Measurements from ENCODE around the gene PTPRM. TPM values are rescaled to one million over a fixed set of nuclear protein-coding genes. Genes with fewer than 3 reads are reported as not detected.

Gene PTPRM
- total RNA-seq, 1 donor from 2014 or later = 71.3 TPM

GRCh38 chr18:7764405-7764804, 197.3 kb downstream of the PTPRM start:
- Mint-ChIP-seq H3K36me3 (no peaks in the 10 kb centered on the region), H3K27me3 (ENCODE audit: low read depth) (no peaks in the 10 kb centered on the region), H3K27ac (no peak overlapping the region), H3K4me1 (peaks cover 30% of the 10 kb centered on the region), H3K4me3 (no peak overlapping the region), H3K9me3 (no peaks in the 10 kb centered on the region)
- no peak for TF ChIP-seq CTCF (IDR thresholded peaks at IDR 0.05; ENCODE audit: unreplicated experiment)
- DNase-seq (ENCODE audit: low spot score in 2 of 2, unreplicated experiment in 2 of 2) = no peak

GRCh38 chr18:7766346-7766745, 199.2 kb downstream of the PTPRM start:
- H3K9me3 Mint-ChIP-seq = no peaks in the 10 kb centered on the region
- no peaks in the 10 kb centered on the region for H3K27me3 Mint-ChIP-seq (ENCODE audit: low read depth)
- H3K4me1 Mint-ChIP-seq = peaks cover 20% of the 10 kb centered on the region
- H3K36me3 Mint-ChIP-seq = no peaks in the 10 kb centered on the region
- no peak overlapping the region for H3K27ac Mint-ChIP-seq
- no peak for DNase-seq (ENCODE audit: low spot score in 2 of 2, unreplicated experiment in 2 of 2)
- H3K4me3 Mint-ChIP-seq = no peak overlapping the region
- no peak for TF ChIP-seq CTCF (IDR thresholded peaks at IDR 0.05; ENCODE audit: unreplicated experiment)

- no peak for DNase-seq (ENCODE audit: low spot score in 2 of 2, unreplicated experiment in 2 of 2)
- peaks cover 16% of the 10 kb centered on the region for H3K4me1 Mint-ChIP-seq
- H3K27me3 Mint-ChIP-seq (ENCODE audit: low read depth) = no peaks in the 10 kb centered on the region
- TF ChIP-seq CTCF (IDR thresholded peaks at IDR 0.05; ENCODE audit: unreplicated experiment) = no peak
- H3K4me3 Mint-ChIP-seq = no peak overlapping the region
- no peaks in the 10 kb centered on the region for H3K36me3 Mint-ChIP-seq
- H3K9me3 Mint-ChIP-seq = no peaks in the 10 kb centered on the region
- H3K27ac Mint-ChIP-seq = no peak overlapping the region
Observed at GRCh38 chr18:7766817-7767216, 199.7 kb downstream of the PTPRM start.

- Mint-ChIP-seq H3K9me3 (no peaks in the 10 kb centered on the region), H3K27me3 (ENCODE audit: low read depth) (no peaks in the 10 kb centered on the region), H3K36me3 (no peaks in the 10 kb centered on the region), H3K4me1 (peaks cover 7% of the 10 kb centered on the region), H3K27ac (no peak overlapping the region), H3K4me3 (no peak overlapping the region)
- no peak for TF ChIP-seq CTCF (IDR thresholded peaks at IDR 0.05; ENCODE audit: unreplicated experiment)
- no peak for DNase-seq (ENCODE audit: low spot score in 2 of 2, unreplicated experiment in 2 of 2)
Observed at GRCh38 chr18:7770908-7771307, 203.8 kb downstream of the PTPRM start.

GRCh38 chr18:7772510-7772888, 205.4 kb downstream of the PTPRM start:
- H3K4me1 Mint-ChIP-seq = no peaks in the 10 kb centered on the region
- no peak overlapping the region for H3K27ac Mint-ChIP-seq
- no peak for TF ChIP-seq CTCF (IDR thresholded peaks at IDR 0.05; ENCODE audit: unreplicated experiment)
- no peak for DNase-seq (ENCODE audit: low spot score in 2 of 2, unreplicated experiment in 2 of 2)
- H3K4me3 Mint-ChIP-seq = no peak overlapping the region
- H3K9me3 Mint-ChIP-seq = no peaks in the 10 kb centered on the region
- no peaks in the 10 kb centered on the region for H3K36me3 Mint-ChIP-seq
- no peaks in the 10 kb centered on the region for H3K27me3 Mint-ChIP-seq (ENCODE audit: low read depth)

- no peaks in the 10 kb centered on the region for H3K4me1 Mint-ChIP-seq
- H3K9me3 Mint-ChIP-seq = no peaks in the 10 kb centered on the region
- TF ChIP-seq CTCF (IDR thresholded peaks at IDR 0.05; ENCODE audit: unreplicated experiment) = no peak
- H3K27ac Mint-ChIP-seq = no peak overlapping the region
- no peak for DNase-seq (ENCODE audit: low spot score in 2 of 2, unreplicated experiment in 2 of 2)
- H3K36me3 Mint-ChIP-seq = no peaks in the 10 kb centered on the region
- no peak overlapping the region for H3K4me3 Mint-ChIP-seq
- no peaks in the 10 kb centered on the region for H3K27me3 Mint-ChIP-seq (ENCODE audit: low read depth)
Observed at GRCh38 chr18:7772951-7773350, 205.8 kb downstream of the PTPRM start.
